Spinal cord (tissue), 10 donors: ENCODE measurements around the gene NUP62. TPM values are rescaled to one million over a fixed set of nuclear protein-coding genes. Genes with fewer than 3 reads are reported as not detected.
"Not testable (repeated sequence)": the region's sequence is repeated elsewhere in the genome, so short reads cannot be mapped to it uniquely, and the experiment has no call there.

ENCODE experiments used
- DNase-seq, 6 donors: peaks; one replicate each; pipeline versions ENCODE4 v3.0.0 to v3.0.0-alpha.2; 2013 to 2015; ENCODE audit warnings: low spot score in 6 of 6, low read depth in 4 of 6
- H3K27ac ChIP-seq: one replicate; pipeline ENCODE4 v1.5.1; 2013; ENCODE audit warnings: low read depth, low read length, control low read depth
- H3K27me3 ChIP-seq: one replicate; pipeline ENCODE4 v1.6.1; 2013; ENCODE audit warnings: low read length; ENCODE audit not compliant: control insufficient read depth, insufficient read depth
- H3K36me3 ChIP-seq: one replicate; pipeline ENCODE4 v1.6.1; 2013; ENCODE audit warnings: low read length; ENCODE audit not compliant: control insufficient read depth, insufficient read depth
- H3K4me1 ChIP-seq: one replicate; pipeline ENCODE4 v1.6.1; 2013; ENCODE audit warnings: low read length; ENCODE audit not compliant: control insufficient read depth, insufficient read depth
- H3K4me3 ChIP-seq: one replicate; pipeline ENCODE4 v1.5.1; 2013; ENCODE audit warnings: low read depth, low read length, control low read depth
- H3K9me3 ChIP-seq: one replicate; pipeline ENCODE4 v1.6.1; 2013; ENCODE audit warnings: low read length; ENCODE audit not compliant: control insufficient read depth, insufficient read depth
- WGBS: methylation state at CpG from one replicate; pipeline ENCODE4 v1.1.5; 2013; ENCODE audit warnings: missing lambda C conversion rate; ENCODE audit not compliant: insufficient coverage; 5-methylcytosine and 5-hydroxymethylcytosine counted together
- polyA plus RNA-seq, 2 donors: library from polyadenylated mRNA; unstranded; fragments of 120-200 nt; gene quantifications; one replicate each; pipeline ENCODE4 v1.2.1, GENCODE V29; 2013; ENCODE audit not compliant: insufficient read length in 2 of 2
- total RNA-seq, 2 donors: library from RNA; depleted of rRNA in 1 of 2; stranded (reverse); fragments of 120-200 nt in 1 of 2; fragments of >200 nt in 1 of 2; gene quantifications; one replicate each; pipeline versions ENCODE4 v1.2.3 to v1.2.4, GENCODE V29; 2013 to 2014
- donor health status: healthy.

The NUP62 gene
- total and polyA plus RNA-seq, 4 donors, result 16.9 to 51.3 (median 44.7) TPM

- WGBS, result 100% methylated on average over 2 of the region's 7 CpGs
- DNase-seq, result no peak
- Histone ChIP-seq H3K4me1 (peaks cover 24% of the 10 kb centered on the region), H3K36me3 (peaks cover 26% of the 10 kb centered on the region), H3K27ac (no peak overlapping the region), H3K9me3 (no peaks in the 10 kb centered on the region), H3K4me3 (no peak overlapping the region), H3K27me3 (no peaks in the 10 kb centered on the region)
Measured at GRCh38 chr19:49931293-49932040, 2.2 kb upstream of the NUP62 start.

GRCh38 chr19:49930483-49931011 lies 1.2 kb upstream of the NUP62 start:
- peak overlapping the region; percentile 96 for H3K4me3 ChIP-seq
- peaks cover 24% of the 10 kb centered on the region for H3K4me1 ChIP-seq
- WGBS, result 58% methylated on average over 14 of the region's 15 CpGs
- H3K9me3 ChIP-seq, result no peaks in the 10 kb centered on the region
- H3K36me3 ChIP-seq, result peaks cover 30% of the 10 kb centered on the region
- no peak overlapping the region for H3K27ac ChIP-seq
- peak in 1 of 6 donors; percentile 15 for DNase-seq
- H3K27me3 ChIP-seq, result no peaks in the 10 kb centered on the region

- no peaks in the 10 kb centered on the region for H3K9me3 ChIP-seq
- H3K4me3 ChIP-seq, result peak overlapping the region; percentile 96
- H3K27ac ChIP-seq, result peak overlapping the region; percentile 98
- H3K4me1 ChIP-seq, result peaks cover 24% of the 10 kb centered on the region
- peak; percentile 90 to 99 (median 94) for DNase-seq
- no peaks in the 10 kb centered on the region for H3K27me3 ChIP-seq
- WGBS, result 2% methylated on average over 39 of the region's 43 CpGs
- H3K36me3 ChIP-seq, result peaks cover 36% of the 10 kb centered on the region
Measured at GRCh38 chr19:49929611-49930482, 543 bp upstream of the NUP62 start.

- Histone ChIP-seq H3K9me3 (no peaks in the 10 kb centered on the region), H3K36me3 (peaks cover 53% of the 10 kb centered on the region), H3K4me1 (peaks cover 24% of the 10 kb centered on the region), H3K4me3 (no peak overlapping the region), H3K27me3 (no peaks in the 10 kb centered on the region), H3K27ac (no peak overlapping the region)
- DNase-seq, result no peak
- WGBS, result 67% methylated on average over 9 of the region's 14 CpGs
Measured at GRCh38 chr19:49927526-49928264, 1.6 kb downstream of the NUP62 start.

GRCh38 chr19:49926515-49926914 lies 2.8 kb downstream of the NUP62 start:
- no peaks in the 10 kb centered on the region for H3K27me3 ChIP-seq
- H3K36me3 ChIP-seq, result peaks cover 63% of the 10 kb centered on the region
- H3K4me1 ChIP-seq, result peaks cover 24% of the 10 kb centered on the region

GRCh38 chr19:49925486-49925885 lies 3.8 kb downstream of the NUP62 start:
- Histone ChIP-seq H3K9me3 (no peaks in the 10 kb centered on the region), H3K36me3 (peaks cover 74% of the 10 kb centered on the region), H3K4me3 (no peak overlapping the region), H3K4me1 (peaks cover 21% of the 10 kb centered on the region), H3K27ac (no peak overlapping the region), H3K27me3 (no peaks in the 10 kb centered on the region)
- WGBS, result 96% methylated on average over 3 of the region's 5 CpGs
- no peak for DNase-seq

More at GRCh38 chr19:49926515-49926914, 2.8 kb downstream of the NUP62 start:
- 94% methylated on average over 6 of the region's 10 CpGs for WGBS
- Histone ChIP-seq H3K27ac (no peak overlapping the region), H3K9me3 (no peaks in the 10 kb centered on the region), H3K4me3 (no peak overlapping the region)
- no peak for DNase-seq

GRCh38 chr19:49924881-49925210 lies 4.5 kb downstream of the NUP62 start:
- H3K36me3 ChIP-seq, result peaks cover 76% of the 10 kb centered on the region
- H3K4me1 ChIP-seq, result peaks cover 16% of the 10 kb centered on the region
- H3K27me3 ChIP-seq, H3K27ac ChIP-seq, H3K9me3 ChIP-seq, DNase-seq, H3K4me3 ChIP-seq: not testable (repeated sequence)
- WGBS, result 100% methylated on average over 6 of the region's 13 CpGs

- Histone ChIP-seq H3K9me3 (no peaks in the 10 kb centered on the region), H3K27ac (no peak overlapping the region), H3K36me3 (peaks cover 76% of the 10 kb centered on the region), H3K4me3 (no peak overlapping the region), H3K27me3 (no peaks in the 10 kb centered on the region), H3K4me1 (peaks cover 18% of the 10 kb centered on the region)
- WGBS, result 80% methylated on average over 22 of the region's 25 CpGs
- no peak for DNase-seq
Measured at GRCh38 chr19:49924004-49924880, 5.1 kb downstream of the NUP62 start.
